ENCODE measurements around the gene CARD9.

The CARD9 gene

GRCh38 chr9:136326761-136327303, 46.6 kb downstream of the CARD9 start:
- no peak for TF ChIP-seq CTCF (IDR thresholded peaks at IDR 0.05; ENCODE audit: control insufficient read depth, extremely low read depth, insufficient read depth)
- peak overlapping the region; percentile 68 for H3K4me3 ChIP-seq (ENCODE audit: low read depth, low read length)
- no peak for DNase-seq (ENCODE audit: low read depth)

- H3K4me3 ChIP-seq (ENCODE audit: low read depth, low read length): no peak overlapping the region
- no peak for TF ChIP-seq CTCF (IDR thresholded peaks at IDR 0.05; ENCODE audit: control insufficient read depth, extremely low read depth, insufficient read depth)
- no peak for DNase-seq (ENCODE audit: low read depth)
These were observed 47.3 kb downstream of the CARD9 start for GRCh38 chr9:136326061-136326760.

GRCh38 chr9:136325358-136325757, 48.1 kb downstream of the CARD9 start:
- TF ChIP-seq CTCF (IDR thresholded peaks at IDR 0.05; ENCODE audit: control insufficient read depth, extremely low read depth, insufficient read depth): no peak
- DNase-seq (ENCODE audit: low read depth): no peak
- no peak overlapping the region for H3K4me3 ChIP-seq (ENCODE audit: low read depth, low read length)

- no peak for TF ChIP-seq CTCF (IDR thresholded peaks at IDR 0.05; ENCODE audit: control insufficient read depth, extremely low read depth, insufficient read depth)
- H3K4me3 ChIP-seq (ENCODE audit: low read depth, low read length): no peak overlapping the region
- no peak for DNase-seq (ENCODE audit: low read depth)
These were observed 48.8 kb downstream of the CARD9 start for GRCh38 chr9:136324501-136325300.

GRCh38 chr9:136323371-136323789, 50.1 kb downstream of the CARD9 start:
- no peak for DNase-seq (ENCODE audit: low read depth)
- no peak overlapping the region for H3K4me3 ChIP-seq (ENCODE audit: low read depth, low read length)
- no peak for TF ChIP-seq CTCF (IDR thresholded peaks at IDR 0.05; ENCODE audit: control insufficient read depth, extremely low read depth, insufficient read depth)

- H3K4me3 ChIP-seq (ENCODE audit: low read depth, low read length): no peak overlapping the region
- no peak for DNase-seq (ENCODE audit: low read depth)
- no peak for TF ChIP-seq CTCF (IDR thresholded peaks at IDR 0.05; ENCODE audit: control insufficient read depth, extremely low read depth, insufficient read depth)
These were observed 50.6 kb downstream of the CARD9 start for GRCh38 chr9:136322756-136323330.
